A673 (cell line): ENCODE measurements around the gene ABO.

Experiments
- CTCF ChIP-seq: fragments of 300-800, 200-600 bp; sonication (generic); conservative IDR thresholded peaks from 2 replicates; pipeline ENCODE4 v1.5.1; 2017; ENCODE audit warnings: low read depth, mild to moderate bottlenecking, antibody characterized with exemption, low read length, moderate library complexity, mixed read lengths
- EZH2 ChIP-seq: fragments of 200-600 bp; sonication (generic); IDR thresholded peaks from 2 replicates; pipeline ENCODE4 v1.6.1; 2017; ENCODE audit warnings: borderline replicate concordance, low read depth, mild to moderate bottlenecking, mixed read lengths, antibody characterized with exemption, low read length; ENCODE audit not compliant: poor library complexity, severe bottlenecking

DNA sequence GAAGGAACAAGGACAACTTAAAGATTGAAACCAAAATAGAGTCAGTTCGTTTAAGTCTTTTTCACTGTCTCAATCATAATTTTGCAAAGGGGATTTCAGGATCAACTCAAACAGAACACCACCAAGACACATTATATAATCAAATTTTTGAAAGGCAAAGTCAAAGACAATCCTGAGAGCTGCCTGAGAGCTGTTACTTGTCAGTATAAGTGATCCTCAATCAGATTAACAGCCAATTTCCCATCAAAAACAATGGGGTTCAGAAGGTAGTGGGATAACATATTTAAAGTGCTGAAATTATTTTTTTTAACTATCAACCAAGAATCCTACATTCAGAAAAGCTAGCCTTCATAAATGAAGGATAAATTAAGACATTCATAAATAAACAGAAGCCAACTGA, 19.3 kb upstream of the ABO start:
- TF ChIP-seq CTCF, result no peak
- no peak for TF ChIP-seq EZH2
